BJ (cell line): Measurements from ENCODE around the gene CNTROB. TPM values are rescaled to one million over a fixed set of nuclear protein-coding genes. Genes with fewer than 3 reads are reported as not detected.

Source experiments
- CTCF ChIA-PET: fragments of 350-600 bp; formaldehyde crosslinking; extraction: SDS; loops from one replicate; lab custom pipeline; 2021; ENCODE audit warnings: antibody characterized with exemption, inconsistent platforms; lab: Yijun Ruan, JAX
- POLR2A ChIA-PET: fragments of 300-600 bp; sonication (Branson Sonifier 250); formaldehyde crosslinking; extraction: SDS; loops from one replicate; lab custom pipeline; 2021; ENCODE audit warnings: antibody characterized with exemption; lab: Charles Lee
- DNase-seq: peaks from one replicate; pipeline ENCODE4 v3.0.0-alpha.2; 2011; ENCODE audit warnings: low read depth
- H3K27me3 ChIP-seq: 2 replicates; pipeline ENCODE4 v1.6.0; 2011; ENCODE audit warnings: low read length; ENCODE audit not compliant: control insufficient read depth, insufficient read depth
- H3K36me3 ChIP-seq: 2 replicates; pipeline ENCODE4 v1.5.1; 2011; ENCODE audit warnings: low read length; ENCODE audit not compliant: control insufficient read depth, insufficient read depth
- H3K4me3 ChIP-seq: 2 replicates; pipeline ENCODE4 v1.5.1; 2011; ENCODE audit warnings: low read depth, mild to moderate bottlenecking, control low read depth, low read length
- CTCF ChIP-seq: IDR thresholded peaks from 2 replicates; pipeline ENCODE4 v1.5.1; 2011; ENCODE audit warnings: low read depth, mild to moderate bottlenecking, control low read depth, inconsistent platforms, low read length, moderate library complexity; ENCODE audit not compliant: insufficient read depth
- polyA plus RNA-seq: library from polyadenylated mRNA; depleted of rRNA; stranded (reverse); fragments of >200 nt; gene quantifications from 2 replicates; pipeline ENCODE4 v1.2.3, GENCODE V29; 2011

The CNTROB gene
- polyA plus RNA-seq, 1 experiment, result 26.8 TPM

- POLR2A ChIA-PET, result interaction anchor here (0.5 kb wide), 1 partner anchor 136 kb away, joined by 13 read pairs; no protein-coding TSS in a partner anchor
- no peak for DNase-seq
- Histone ChIP-seq H3K4me3 (no peak overlapping the region), H3K27me3 (no peaks in the 10 kb centered on the region), H3K36me3 (no peaks in the 10 kb centered on the region)
- peak; percentile 26 for TF ChIP-seq CTCF
- CTCF ChIA-PET, result interaction anchor here (1.2 to 5.3 kb wide), 8 partner anchors 7 to 78 kb away, joined by 3 to 50 read pairs (median 8); no protein-coding TSS in a partner anchor
Measured at GRCh38 chr17:7982666-7983065, 50.7 kb downstream of the CNTROB start.

- H3K27me3 ChIP-seq, result no peaks in the 10 kb centered on the region
- no peak for TF ChIP-seq CTCF
- H3K36me3 ChIP-seq, result no peaks in the 10 kb centered on the region
- no peak for DNase-seq
- POLR2A ChIA-PET, result no interaction called here
- no peak overlapping the region for H3K4me3 ChIP-seq
- CTCF ChIA-PET, result interaction anchor here (1.1 to 3.0 kb wide), 3 partner anchors 44 to 69 kb away, joined by 3 to 13 read pairs (median 4); partner anchors contain the start of gene RNF227
Measured at GRCh38 chr17:7984904-7985303, 52.9 kb downstream of the CNTROB start.

- TF ChIP-seq CTCF, result no peak
- DNase-seq, result no peak
- POLR2A ChIA-PET, result no interaction called here
- H3K36me3 ChIP-seq, result no peaks in the 10 kb centered on the region
- CTCF ChIA-PET, result interaction anchor here (0.6 to 5.0 kb wide), 22 partner anchors 9 to 243 kb away, joined by 3 to 46 read pairs (median 4); partner anchors contain the start of genes CNTROB, RNF227 and TRAPPC1
- no peak overlapping the region for H3K4me3 ChIP-seq
- no peaks in the 10 kb centered on the region for H3K27me3 ChIP-seq
Measured at GRCh38 chr17:7987112-7987893, 55.3 kb downstream of the CNTROB start.

- TF ChIP-seq CTCF, result peak; percentile 55
- POLR2A ChIA-PET, result no interaction called here
- no peak for DNase-seq
- no peaks in the 10 kb centered on the region for H3K36me3 ChIP-seq
- CTCF ChIA-PET, result interaction anchor here (0.6 to 5.0 kb wide), 27 partner anchors 8 to 245 kb away, joined by 3 to 109 read pairs (median 9); partner anchors contain the start of genes ALOX15B, CNTROB, RNF227 and TRAPPC1
- no peaks in the 10 kb centered on the region for H3K27me3 ChIP-seq
- H3K4me3 ChIP-seq, result no peak overlapping the region
Measured at GRCh38 chr17:7988750-7989178, 56.8 kb downstream of the CNTROB start.

- Histone ChIP-seq H3K36me3 (no peaks in the 10 kb centered on the region), H3K27me3 (peaks cover 2% of the 10 kb centered on the region; the same call in 1 of the 2 replicates), H3K4me3 (peak overlapping the region; percentile 74)
- TF ChIP-seq CTCF, result peak; percentile 98
- no peak for DNase-seq
- ChIA-PET CTCF (interaction anchor here (0.6 to 5.0 kb wide), 72 partner anchors 9 to 771 kb away, joined by 3 to 109 read pairs (median 5); partner anchors contain the start of genes ALOX15B, CHD3, CNTROB and DLG4), POLR2A (no interaction called here)
Measured at GRCh38 chr17:7989781-7990655, 58.0 kb downstream of the CNTROB start.
